HG02763 (cell line): ENCODE results near the gene PRCC.
"Not testable (repeated sequence)": the region's sequence is repeated elsewhere in the genome, so short reads cannot be mapped to it uniquely, and the experiment has no call there.

Source experiments
- ATAC-seq: cut with Tn5 transposase; IDR thresholded peaks from one replicate; pipeline ENCODE4 v1.9.1; 2021; ENCODE audit warnings: mild to moderate bottlenecking, moderate library complexity; ENCODE audit not compliant: unreplicated experiment

The PRCC gene

GRCh38 chr1:156744344-156744743 lies 23.0 kb upstream of the PRCC start:
- no peak for ATAC-seq

GRCh38 chr1:156744786-156745419 lies 22.4 kb upstream of the PRCC start:
- ATAC-seq: no peak

GRCh38 chr1:156745881-156746280 lies 21.5 kb upstream of the PRCC start:
- ATAC-seq: no peak

GRCh38 chr1:156746406-156746727 lies 21.0 kb upstream of the PRCC start:
- no peak for ATAC-seq

- no peak for ATAC-seq
Observed at GRCh38 chr1:156746728-156747631, 20.4 kb upstream of the PRCC start.

GRCh38 chr1:156747742-156748669 lies 19.3 kb upstream of the PRCC start:
- no peak for ATAC-seq

- no peak for ATAC-seq
Observed at GRCh38 chr1:156748670-156749418, 18.5 kb upstream of the PRCC start.

- ATAC-seq: no peak
Observed at GRCh38 chr1:156749419-156750118, 17.8 kb upstream of the PRCC start.

- no peak for ATAC-seq
Observed at GRCh38 chr1:156750191-156750672, 17.1 kb upstream of the PRCC start.

- ATAC-seq: peak; percentile 3
Observed at GRCh38 chr1:156750711-156751450, 16.5 kb upstream of the PRCC start.

GRCh38 chr1:156751451-156751756 lies 15.9 kb upstream of the PRCC start, which contains the start of gene HDGF:
Gene HDGF, minus strand, starts transcription at chr1:156751675. Its CDS starts 246 bp downstream, at chr1:156751429.
- ATAC-seq: peak; percentile 15

GRCh38 chr1:156751757-156752481 lies 15.4 kb upstream of the PRCC start:
- ATAC-seq: peak; percentile 71

GRCh38 chr1:156752843-156753482 lies 14.4 kb upstream of the PRCC start:
- ATAC-seq: no peak

GRCh38 chr1:156754219-156754618 lies 13.1 kb upstream of the PRCC start:
- ATAC-seq: no peak

- ATAC-seq: no peak
Observed at GRCh38 chr1:156755527-156755950, 11.8 kb upstream of the PRCC start.

- no peak for ATAC-seq
Observed at GRCh38 chr1:156756355-156756754, 11.0 kb upstream of the PRCC start.

- not testable (repeated sequence) for ATAC-seq
Observed at GRCh38 chr1:156757572-156758253, 9.6 kb upstream of the PRCC start.
